GM23248 (cell line): ENCODE results near the gene ST3GAL3. TPM values are rescaled to one million over a fixed set of nuclear protein-coding genes. Genes with fewer than 3 reads are reported as not detected.

Experiments
- DNase-seq: peaks from one replicate; pipeline ENCODE4 v3.0.0-alpha.2; 2015
- H2AFZ ChIP-seq: fragments of 200-600 bp; sonication (generic); 2 replicates; pipeline ENCODE4 v1.6.1; 2016; ENCODE audit warnings: antibody characterized with exemption
- H3F3A ChIP-seq: fragments of 200-600 bp; sonication (generic); 2 replicates; pipeline ENCODE4 v1.6.1; 2016; ENCODE audit warnings: mild to moderate bottlenecking, antibody characterized with exemption, mixed run types; ENCODE audit not compliant: insufficient read depth
- H3K27ac ChIP-seq: fragments of 200-600 bp; sonication (generic); 2 replicates; pipeline ENCODE4 v1.5.1; 2016; ENCODE audit warnings: mild to moderate bottlenecking
- H3K27me3 ChIP-seq: fragments of 200-600 bp; sonication (generic); replicated peaks from 2 replicates; pipeline ENCODE4 v1.6.1; 2016; ENCODE audit warnings: mild to moderate bottlenecking; ENCODE audit not compliant: insufficient read depth
- H3K36me3 ChIP-seq: fragments of 200-600 bp; sonication (generic); 2 replicates; pipeline ENCODE4 v1.6.1; 2016; ENCODE audit warnings: low read depth, mild to moderate bottlenecking
- H3K4me1 ChIP-seq: fragments of 200-600 bp; sonication (generic); 2 replicates; pipeline ENCODE4 v1.6.1; 2016; ENCODE audit warnings: mild to moderate bottlenecking; ENCODE audit not compliant: insufficient read depth
- H3K4me2 ChIP-seq: fragments of 200-600 bp; sonication (generic); one replicate; pipeline ENCODE4 v1.6.1; 2016; ENCODE audit warnings: mild to moderate bottlenecking; ENCODE audit not compliant: unreplicated experiment
- H3K4me3 ChIP-seq: fragments of 200-600 bp; sonication (generic); 2 replicates; pipeline ENCODE4 v1.5.1; 2016; ENCODE audit warnings: mild to moderate bottlenecking
- H3K79me2 ChIP-seq: fragments of 200-600 bp; sonication (generic); 2 replicates; pipeline ENCODE4 v1.6.1; 2016; ENCODE audit warnings: mild to moderate bottlenecking; ENCODE audit not compliant: insufficient read depth
- H3K9ac ChIP-seq: fragments of 200-600 bp; sonication (generic); 2 replicates; pipeline ENCODE4 v1.6.1; 2016; ENCODE audit warnings: mild to moderate bottlenecking
- H3K9me2 ChIP-seq: fragments of 200-600 bp; sonication (generic); 2 replicates; pipeline ENCODE4 v1.6.1; 2016; ENCODE audit warnings: mixed run types, mild to moderate bottlenecking, moderate library complexity; ENCODE audit not compliant: insufficient read depth
- H3K9me3 ChIP-seq: fragments of 200-600 bp; sonication (generic); one replicate; pipeline ENCODE4 v1.6.1; 2017; ENCODE audit warnings: low read depth
- H4K20me1 ChIP-seq: fragments of 200-600 bp; sonication (generic); 2 replicates; pipeline ENCODE4 v1.6.0; 2016; ENCODE audit not compliant: insufficient read depth
- EZH2 ChIP-seq: fragments of 200-600 bp; sonication (generic); IDR thresholded peaks from 2 replicates; pipeline ENCODE4 v1.6.1; 2018; ENCODE audit warnings: antibody characterized with exemption, mild to moderate bottlenecking; ENCODE audit not compliant: insufficient read depth, poor library complexity, severe bottlenecking
- EZH2phosphoT487 ChIP-seq: fragments of 200-600 bp; sonication (generic); IDR thresholded peaks from 2 replicates; pipeline ENCODE4 v1.6.1; 2018; ENCODE audit warnings: antibody characterized with exemption, moderate library complexity, mild to moderate bottlenecking, low read depth; ENCODE audit not compliant: insufficient read depth
- WGBS, 2 experiments: methylation state at CpG; one replicate each; pipeline ENCODE4 v1.1.6; 2015 to 2017; ENCODE audit warnings: low lambda C conversion rate in 2 of 2, low coverage in 1 of 2; ENCODE audit errors: missing lambda C conversion rate in 2 of 2; 5-methylcytosine and 5-hydroxymethylcytosine counted together
- in situ Hi-C: fragments of 300-500 bp; cut with MboI; formaldehyde crosslinking; loops from 2 replicates; pipeline ENCODE4 v1.15.0; 2020
- polyA plus RNA-seq: library from polyadenylated mRNA; unstranded; fragments of >200 nt; fragmentation: Nextera tagmentation; extraction: Ambion mirVana; gene quantifications from 2 replicates; pipeline ENCODE4 v1.2.1, GENCODE V29; 2016
- total RNA-seq: library from RNA; depleted of rRNA; stranded (reverse); fragments of >200 nt; shearing (Covaris generic); gene quantifications from 2 replicates; pipeline ENCODE4 v1.2.3, GENCODE V29; 2014

ST3GAL3 gene
- total and polyA plus RNA-seq, 2 experiments from 2014 or later = 9.7 to 13.8 TPM

- Histone ChIP-seq H3K9me2 (no peaks in the 10 kb centered on the region), H3K4me1 (no peaks in the 10 kb centered on the region; the same call in 1 of the 2 replicates), H4K20me1 (no peaks in the 10 kb centered on the region), H3K36me3 (no peaks in the 10 kb centered on the region), H3K9ac (no peak overlapping the region), H3K79me2 (peaks cover 12% of the 10 kb centered on the region; the same call in 1 of the 2 replicates), H3K4me2 (no peak overlapping the region), H3K9me3 (no peaks in the 10 kb centered on the region), H3F3A (0 out of 2 replicates have a peak, but pooled peaks cover under 1% of the 10 kb centered on the region), H3K27me3 (no peaks in the 10 kb centered on the region), H3K27ac (no peak overlapping the region), H2AFZ (no peak overlapping the region), H3K4me3 (no peak overlapping the region)
- TF ChIP-seq EZH2phosphoT487 (no peak), EZH2 (no peak)
- in situ Hi-C loops = no loop called here
- WGBS, 2 experiments = 96% methylated on average over 2 of the region's 2 CpGs
- no peak for DNase-seq
These were observed 50.2 kb downstream of the ST3GAL3 start for GRCh38 chr1:43757343-43758053.

GRCh38 chr1:43760745-43761317 lies 53.5 kb downstream of the ST3GAL3 start:
- WGBS, 2 experiments = 73 to 81% methylated on average over 3 of the region's 3 CpGs
- 0 out of 2 replicates have a peak, but pooled peaks cover 8% of the 10 kb centered on the region for H3F3A ChIP-seq
- H3K9me2 ChIP-seq = no peaks in the 10 kb centered on the region
- H3K4me1 ChIP-seq = peaks cover 10% of the 10 kb centered on the region
- H4K20me1 ChIP-seq = no peaks in the 10 kb centered on the region
- TF ChIP-seq EZH2 (no peak), EZH2phosphoT487 (no peak)
- no peak overlapping the region for H2AFZ ChIP-seq
- H3K27ac ChIP-seq = no peak overlapping the region
- H3K27me3 ChIP-seq = no peaks in the 10 kb centered on the region
- no peak overlapping the region for H3K4me2 ChIP-seq
- no peaks in the 10 kb centered on the region for H3K36me3 ChIP-seq
- H3K9ac ChIP-seq = no peak overlapping the region
- no peaks in the 10 kb centered on the region for H3K9me3 ChIP-seq
- in situ Hi-C loops = loop anchor here (5.0 kb wide), 1 partner anchor 171 kb away; the partner anchor contains the start of gene ARTN
- no peak overlapping the region for H3K4me3 ChIP-seq
- no peak for DNase-seq
- H3K79me2 ChIP-seq = peaks cover 30% of the 10 kb centered on the region

DNA sequence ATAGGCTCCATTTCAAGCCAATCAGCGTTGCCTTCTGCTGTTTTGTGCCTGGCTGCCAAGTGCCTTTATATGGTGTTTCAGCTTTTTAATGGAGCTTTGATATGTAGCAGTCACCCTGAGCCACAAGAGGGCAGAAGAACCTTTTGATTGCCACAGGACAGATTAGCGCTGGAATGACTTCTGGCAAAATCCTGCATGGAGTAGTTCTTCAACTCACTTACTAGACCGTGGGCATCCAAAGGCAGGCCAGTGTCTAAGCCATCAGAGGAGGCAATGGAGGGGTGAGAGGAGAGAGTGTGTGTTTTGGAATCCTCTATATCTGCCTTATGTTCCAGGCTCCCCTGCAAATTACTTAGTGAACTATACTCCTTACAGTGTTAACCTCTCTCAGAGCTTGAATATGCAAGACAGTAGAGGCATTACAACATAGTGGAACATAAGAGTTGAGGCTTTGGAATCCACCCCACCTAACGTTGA lies 56.2 kb downstream of the ST3GAL3 start:
- in situ Hi-C loops = loop anchor here (5.0 kb wide), 1 partner anchor 169 kb away; the partner anchor contains the start of gene ARTN
- H3F3A ChIP-seq = 0 out of 2 replicates have a peak, but pooled peaks cover 8% of the 10 kb centered on the region
- H3K4me3 ChIP-seq = no peak overlapping the region
- TF ChIP-seq EZH2 (no peak), EZH2phosphoT487 (no peak)
- peaks cover 48% of the 10 kb centered on the region for H3K79me2 ChIP-seq
- H3K27ac ChIP-seq = no peak overlapping the region
- 1 to 3% methylated on average over 4 of the region's 4 CpGs for WGBS, 2 experiments
- H3K36me3 ChIP-seq = no peaks in the 10 kb centered on the region
- no peaks in the 10 kb centered on the region for H4K20me1 ChIP-seq
- peak; percentile 93 for DNase-seq
- H3K27me3 ChIP-seq = no peaks in the 10 kb centered on the region
- no peaks in the 10 kb centered on the region for H3K9me3 ChIP-seq
- H3K4me2 ChIP-seq = peak overlapping the region; percentile 41
- no peaks in the 10 kb centered on the region for H3K9me2 ChIP-seq
- peaks cover 10% of the 10 kb centered on the region for H3K4me1 ChIP-seq
- no peak overlapping the region for H2AFZ ChIP-seq
- H3K9ac ChIP-seq = no peak overlapping the region; the same call in 1 of the 2 replicates

DNA sequence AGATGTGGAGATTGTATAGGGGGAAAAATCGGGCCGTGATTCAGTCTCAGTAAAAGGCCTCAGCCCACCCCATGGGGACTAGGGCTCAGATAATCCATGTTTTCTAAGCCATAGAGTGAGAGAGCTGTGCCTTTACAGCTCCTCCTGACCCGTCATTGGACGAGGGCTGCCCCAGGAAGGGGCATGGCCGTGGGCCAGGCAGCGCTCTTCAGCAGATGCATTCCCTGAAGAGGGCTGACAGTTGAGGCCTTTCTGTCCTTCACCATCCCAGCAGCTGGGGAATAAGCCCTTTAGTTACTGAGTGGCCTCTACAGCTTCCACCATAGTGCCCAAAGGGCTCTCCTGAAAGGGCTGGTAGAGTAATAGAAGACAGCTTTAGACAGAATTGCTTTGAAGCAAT lies 57.2 kb downstream of the ST3GAL3 start:
- no peaks in the 10 kb centered on the region for H3K9me3 ChIP-seq
- no peaks in the 10 kb centered on the region for H4K20me1 ChIP-seq
- no peak overlapping the region for H2AFZ ChIP-seq
- peaks cover 57% of the 10 kb centered on the region for H3K79me2 ChIP-seq
- in situ Hi-C loops = loop anchor here (5.0 kb wide), 1 partner anchor 168 kb away; the partner anchor contains the start of gene ARTN
- no peak for DNase-seq
- no peaks in the 10 kb centered on the region for H3K9me2 ChIP-seq
- H3K4me3 ChIP-seq = no peak overlapping the region
- H3K4me1 ChIP-seq = peaks cover 10% of the 10 kb centered on the region
- no peak overlapping the region for H3K9ac ChIP-seq
- H3K36me3 ChIP-seq = no peaks in the 10 kb centered on the region
- 0 out of 2 replicates have a peak, but pooled peaks cover 8% of the 10 kb centered on the region for H3F3A ChIP-seq
- no peaks in the 10 kb centered on the region for H3K27me3 ChIP-seq
- TF ChIP-seq EZH2phosphoT487 = no peak
- TF ChIP-seq EZH2 = no peak
- 92 to 93% methylated on average over 6 of the region's 6 CpGs for WGBS, 2 experiments
- no peak overlapping the region for H3K4me2 ChIP-seq
- no peak overlapping the region for H3K27ac ChIP-seq
